Aorta (tissue), 5 donors: ENCODE data around the gene SERPIND1. TPM values are rescaled to one million over a fixed set of nuclear protein-coding genes. Genes with fewer than 3 reads are reported as not detected.

ENCODE experiments used
- ATAC-seq: fragments of 200-7000 bp; cut with Tn5 transposase; one replicate; pipeline ENCODE4 v1.9.1; 2022; ENCODE audit warnings: moderate library complexity; ENCODE audit not compliant: low FRiP score
- DNase-seq, 2 donors: peaks; one replicate each; pipeline ENCODE4 v3.0.0-alpha.2; 2020
- H3K27ac ChIP-seq, 2 donors: one replicate each; pipeline ENCODE4 v1.5.1; 2013; ENCODE audit warnings: low read length in 2 of 2, mild to moderate bottlenecking in 2 of 2, moderate library complexity in 2 of 2, control low read depth in 1 of 2, inconsistent platforms in 1 of 2, low read depth in 1 of 2
- H3K27me3 ChIP-seq, 2 donors: one replicate each; pipeline ENCODE4 v1.6.1; 2013; ENCODE audit warnings: control low read depth in 1 of 2, low read length in 1 of 2, mild to moderate bottlenecking in 1 of 2, moderate library complexity in 1 of 2; ENCODE audit not compliant: insufficient read depth in 2 of 2, control insufficient read depth in 1 of 2
- H3K36me3 ChIP-seq, 2 donors: one replicate each; pipeline ENCODE4 v1.6.1; 2013; ENCODE audit warnings: control low read depth in 1 of 2, low read length in 1 of 2, mild to moderate bottlenecking in 1 of 2; ENCODE audit not compliant: insufficient read depth in 2 of 2, control insufficient read depth in 1 of 2
- H3K4me1 ChIP-seq, 2 donors: one replicate each; pipeline ENCODE4 v1.6.1; 2013; ENCODE audit warnings: low read length in 2 of 2, control low read depth in 1 of 2, mild to moderate bottlenecking in 1 of 2, moderate library complexity in 1 of 2; ENCODE audit not compliant: insufficient read depth in 2 of 2, control insufficient read depth in 1 of 2
- H3K4me3 ChIP-seq, 2 donors: one replicate each; pipeline ENCODE4 v1.5.1; 2013; ENCODE audit warnings: low read length in 2 of 2, control low read depth in 1 of 2, mild to moderate bottlenecking in 1 of 2
- H3K9me3 ChIP-seq: one replicate; pipeline ENCODE4 v1.6.1; 2013; ENCODE audit warnings: mild to moderate bottlenecking, low read length; ENCODE audit not compliant: control insufficient read depth
- WGBS, 2 donors: extraction: QIAGEN DNeasy Blood & Tissue Kit; methylation state at CpG; one replicate each; pipeline ENCODE4 v1.1.7; 2013; 5-methylcytosine and 5-hydroxymethylcytosine counted together
- intact Hi-C, 2 donors: fragments of 100-400 bp; cut with DNase I; formaldehyde crosslinking; loops; one replicate each; pipeline versions ENCODE4 v1.14.2 to v1.15.0; 2022
- polyA plus RNA-seq, 2 donors: library from polyadenylated mRNA; stranded (reverse); fragments of 200-250 nt; gene quantifications; one replicate each; pipeline ENCODE4 v1.2.3, GENCODE V29; 2013
- total RNA-seq, 2 donors: library from RNA; stranded (reverse); fragmentation: NEBNext Ultra II Directional; extraction: Animal tissue kit (Norgen Biotek cat#: 25700); gene quantifications; one replicate each; pipeline ENCODE4 v1.2.1, GENCODE V29; 2021
- donor health status: healthy with polysubstance abuse.
- donor health status: Bipolar disorder and iron deficiency.
- donor health status: DM: no; HTN: no; CAD: no.
- donor health status: DM: no; HTN: no; CAD: no.
- donor health status: DM: yes; HTN: yes; CAD: no.

SERPIND1 gene
- total and polyA plus RNA-seq, 4 donors, result 0.15 to 0.38 (median 0.23) TPM; not detected in 1

DNA sequence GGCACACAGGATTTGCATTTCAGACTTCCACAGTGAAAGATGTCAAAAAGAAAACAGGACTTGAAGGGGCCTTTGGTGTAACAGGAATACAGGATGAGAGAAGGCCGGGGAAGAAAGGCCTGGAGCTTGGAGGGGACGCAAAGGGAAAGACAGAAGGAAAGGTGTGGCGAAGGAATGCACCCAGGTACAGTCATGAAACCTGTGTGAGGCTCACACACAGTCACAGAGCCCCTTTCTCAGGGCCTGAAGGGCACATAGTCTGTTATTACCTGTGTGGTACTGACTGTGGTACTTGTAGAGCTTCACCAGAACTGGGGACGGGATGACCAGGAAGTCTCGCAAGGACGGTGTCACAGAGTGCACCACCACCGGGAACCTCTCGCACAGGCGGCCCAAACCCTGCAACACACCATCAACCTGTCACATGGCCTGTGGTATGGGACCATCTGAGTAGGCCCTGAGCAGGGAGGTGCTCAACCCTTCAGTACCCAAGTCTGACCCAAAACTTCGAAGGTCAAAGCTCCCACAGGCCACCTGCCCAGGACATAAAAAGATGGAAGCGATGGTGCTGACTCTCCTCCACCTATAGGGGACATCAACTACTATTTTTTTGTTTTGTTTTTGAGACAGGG, 29.1 kb downstream of the SERPIND1 start:
- Histone ChIP-seq H3K4me1 (no peaks in the 10 kb centered on the region), H3K27ac (no peak overlapping the region), H3K36me3 (peaks cover 15 to 21% of the 10 kb centered on the region in 2 donors), H3K9me3 (no peaks in the 10 kb centered on the region), H3K4me3 (no peak overlapping the region), H3K27me3 (no peaks in the 10 kb centered on the region)
- ATAC-seq, result no peak
- WGBS, 2 donors, result 94 to 95% methylated on average over 11 of the region's 11 CpGs
- intact Hi-C loops, result no loop called here
- no peak for DNase-seq

DNA sequence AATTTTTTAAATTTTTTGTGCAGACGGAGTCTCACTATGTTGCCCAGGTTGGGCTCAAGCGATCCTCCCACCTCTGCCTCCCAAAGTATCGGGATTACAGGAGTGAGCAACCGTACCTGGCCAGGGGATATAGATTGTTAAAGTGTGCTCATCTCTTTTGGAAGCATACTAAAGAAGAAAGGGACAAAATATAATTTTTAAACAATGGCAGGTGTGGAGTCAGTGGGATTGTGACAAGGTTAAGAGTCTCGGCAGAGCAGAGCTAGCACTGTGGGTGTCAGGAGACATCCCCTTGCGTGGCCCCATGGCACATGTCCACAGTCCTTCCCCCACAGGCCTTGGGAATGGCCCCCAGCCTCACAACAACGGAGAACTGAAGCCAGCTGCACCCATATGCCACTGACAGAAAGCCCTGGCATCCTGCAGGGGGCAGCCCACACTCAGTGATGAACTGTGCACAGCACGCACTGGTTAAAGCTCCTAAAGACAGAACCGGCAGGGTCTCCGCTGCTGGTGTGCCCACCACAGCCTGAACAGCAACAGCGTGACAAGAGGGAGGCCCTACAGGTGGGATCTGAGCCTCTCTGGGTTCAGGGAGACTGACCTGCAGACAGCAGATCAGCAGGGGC, 29.9 kb downstream of the SERPIND1 start:
- H3K4me3 ChIP-seq, result no peak overlapping the region
- H3K27ac ChIP-seq, result no peak overlapping the region
- DNase-seq (no peak), ATAC-seq (no peak)
- peaks cover 12 to 20% of the 10 kb centered on the region in 2 donors for H3K36me3 ChIP-seq
- H3K9me3 ChIP-seq, result no peaks in the 10 kb centered on the region
- H3K27me3 ChIP-seq, result no peaks in the 10 kb centered on the region
- intact Hi-C loops, result no loop called here
- 71 to 73% methylated on average over 11 of the region's 11 CpGs for WGBS, 2 donors
- H3K4me1 ChIP-seq, result no peaks in the 10 kb centered on the region

DNA sequence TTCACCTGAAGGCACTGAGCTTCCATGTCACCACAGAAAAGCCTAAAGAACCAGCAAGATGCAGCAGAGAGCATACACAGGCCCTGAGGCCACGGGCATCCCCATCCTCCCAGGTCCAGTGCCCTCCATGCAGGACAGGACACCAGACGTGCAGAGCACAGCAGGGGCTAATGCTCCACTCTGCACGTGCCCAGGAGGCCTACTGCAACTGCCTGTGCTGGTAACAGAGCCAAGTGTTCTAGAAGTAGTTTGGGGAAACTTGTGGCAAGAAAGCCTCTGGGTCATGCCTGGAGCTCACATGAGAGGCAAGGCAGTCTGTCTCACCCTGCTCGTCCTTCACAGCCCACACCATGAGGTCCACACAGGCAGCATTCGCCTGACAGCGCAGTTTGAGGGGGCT, 30.7 kb downstream of the SERPIND1 start:
- H3K4me3 ChIP-seq, result no peak overlapping the region
- no peaks in the 10 kb centered on the region for H3K27me3 ChIP-seq
- H3K27ac ChIP-seq, result no peak overlapping the region
- ATAC-seq (no peak), DNase-seq (no peak)
- H3K4me1 ChIP-seq, result no peaks in the 10 kb centered on the region
- intact Hi-C loops, result no loop called here
- H3K36me3 ChIP-seq, result peaks cover 8 to 20% of the 10 kb centered on the region in 2 donors
- WGBS, 2 donors, result 88 to 89% methylated on average over 6 of the region's 6 CpGs
- H3K9me3 ChIP-seq, result no peaks in the 10 kb centered on the region

DNA sequence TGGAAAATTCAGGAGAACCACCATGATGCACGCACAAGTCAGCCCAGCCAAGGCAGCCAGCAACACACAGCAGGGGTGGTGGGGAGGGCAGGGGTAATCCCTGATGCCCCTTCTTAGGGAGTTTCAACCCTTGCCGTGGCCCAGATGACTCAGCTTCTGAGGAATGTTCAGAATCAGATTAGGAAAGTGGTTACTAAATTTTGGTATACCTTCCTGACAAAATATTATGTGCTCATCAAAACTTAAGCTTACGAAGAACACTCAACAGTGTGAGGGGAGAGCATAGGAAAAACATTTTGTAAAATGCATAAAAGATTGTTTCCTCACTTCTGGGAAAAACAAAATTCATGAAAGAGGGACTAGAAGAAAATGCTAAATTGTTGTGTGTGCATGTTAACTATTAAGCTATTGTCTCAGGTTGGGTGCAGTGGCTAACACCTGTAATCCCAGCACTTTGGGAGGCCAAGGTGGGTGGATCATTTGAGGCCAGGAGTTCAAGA, 32.1 kb downstream of the SERPIND1 start:
- DNase-seq (no peak), ATAC-seq (no peak)
- no peak overlapping the region for H3K4me3 ChIP-seq
- H3K27me3 ChIP-seq, result no peaks in the 10 kb centered on the region
- intact Hi-C loops, result no loop called here
- H3K9me3 ChIP-seq, result no peaks in the 10 kb centered on the region
- 71 to 76% methylated on average over 3 of the region's 3 CpGs for WGBS, 2 donors
- no peaks in the 10 kb centered on the region for H3K4me1 ChIP-seq
- peaks cover 8 to 22% of the 10 kb centered on the region in 2 donors for H3K36me3 ChIP-seq
- H3K27ac ChIP-seq, result no peak overlapping the region

DNA sequence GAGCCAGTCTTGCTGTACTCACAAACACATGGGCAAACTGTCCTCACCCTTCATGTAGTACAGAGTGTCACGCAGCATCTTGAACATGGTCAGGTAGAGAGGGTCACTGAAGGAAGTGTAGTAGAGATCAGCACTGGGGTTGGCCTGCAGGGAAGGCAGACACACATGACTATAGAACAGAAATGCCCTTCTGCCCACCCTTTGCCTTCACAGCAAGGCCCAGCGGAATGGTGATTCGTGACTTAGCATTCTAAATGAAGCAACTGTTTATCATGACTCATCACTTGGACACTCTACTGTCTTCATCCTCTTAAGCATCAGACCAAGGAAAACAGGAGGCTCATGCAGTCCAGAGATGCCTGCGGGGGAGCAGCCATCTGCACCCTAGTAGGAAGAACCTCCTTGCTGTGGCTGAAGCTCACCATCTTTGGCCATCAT, 33.4 kb downstream of the SERPIND1 start:
- Histone ChIP-seq H3K9me3 (no peaks in the 10 kb centered on the region), H3K4me1 (no peaks in the 10 kb centered on the region), H3K4me3 (no peak overlapping the region), H3K36me3 (peaks cover 8 to 21% of the 10 kb centered on the region in 2 donors), H3K27ac (no peak overlapping the region), H3K27me3 (no peaks in the 10 kb centered on the region)
- 89 to 93% methylated on average over 4 of the region's 4 CpGs for WGBS, 2 donors
- intact Hi-C loops, result no loop called here
- ATAC-seq (peak; percentile 22), DNase-seq (no peak)

DNA sequence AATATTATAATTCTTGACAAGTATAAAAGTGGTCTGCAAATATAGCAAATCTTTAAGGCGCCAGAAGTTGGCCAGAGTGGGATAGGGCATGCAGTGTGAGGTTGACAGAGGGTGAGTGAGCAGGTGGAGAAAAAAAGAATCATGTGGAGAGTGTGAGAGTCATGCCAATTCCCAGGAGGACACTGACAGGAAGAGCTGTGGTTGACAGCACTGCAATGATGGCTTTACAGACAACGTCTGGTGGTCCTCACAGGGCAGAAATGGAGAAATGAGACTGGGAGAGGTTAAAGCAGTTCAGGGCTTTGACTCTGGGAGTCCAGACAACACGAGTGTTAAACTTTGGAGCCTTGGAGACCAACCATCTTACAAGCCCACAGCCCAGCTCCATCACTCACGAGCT, 34.9 kb downstream of the SERPIND1 start:
- Histone ChIP-seq H3K27ac (no peak overlapping the region), H3K36me3 (peaks cover 8 to 18% of the 10 kb centered on the region in 2 donors), H3K4me1 (no peaks in the 10 kb centered on the region), H3K9me3 (no peaks in the 10 kb centered on the region), H3K4me3 (no peak overlapping the region), H3K27me3 (no peaks in the 10 kb centered on the region)
- ATAC-seq (no peak), DNase-seq (no peak)
- intact Hi-C loops, result no loop called here
- WGBS, 2 donors, result 79 to 90% methylated on average over 4 of the region's 4 CpGs

DNA sequence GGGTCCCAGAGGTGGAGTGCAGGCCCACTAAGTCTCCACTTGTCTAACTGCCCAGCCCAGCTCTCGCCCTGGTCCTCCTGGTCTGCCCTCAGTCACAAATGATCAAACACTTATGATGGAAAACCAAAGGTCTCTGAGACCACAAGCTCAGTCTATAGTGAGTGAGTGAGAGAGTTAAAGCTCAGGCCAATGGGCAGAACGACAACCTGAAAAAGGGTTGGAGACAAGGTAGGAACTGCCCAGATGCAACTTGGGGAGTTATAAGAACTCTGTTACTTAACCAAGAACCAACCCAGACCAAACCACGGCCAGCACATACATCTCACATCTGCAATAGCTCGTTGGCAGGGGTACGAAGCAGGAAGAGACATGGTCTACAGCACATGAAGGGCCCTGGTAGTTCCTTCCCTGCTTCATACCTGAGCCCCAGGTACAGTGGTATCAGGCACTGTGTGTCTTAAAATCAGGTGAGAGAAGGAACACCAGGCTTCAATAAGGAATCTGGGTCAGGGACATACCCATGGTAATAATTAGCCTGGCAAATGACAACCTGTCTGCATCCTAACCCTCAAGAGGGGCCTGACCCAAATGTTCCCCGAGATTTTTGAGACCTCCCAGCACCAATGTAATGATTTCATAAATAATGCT, 35.7 kb downstream of the SERPIND1 start:
- Histone ChIP-seq H3K36me3 (peaks cover 8 to 14% of the 10 kb centered on the region in 2 donors), H3K4me1 (no peaks in the 10 kb centered on the region), H3K9me3 (no peaks in the 10 kb centered on the region), H3K27me3 (no peaks in the 10 kb centered on the region), H3K27ac (no peak overlapping the region), H3K4me3 (no peak overlapping the region)
- intact Hi-C loops, result no loop called here
- WGBS, 2 donors, result 91 to 94% methylated on average over 6 of the region's 6 CpGs
- no peak for DNase-seq
- ATAC-seq, result no peak

DNA sequence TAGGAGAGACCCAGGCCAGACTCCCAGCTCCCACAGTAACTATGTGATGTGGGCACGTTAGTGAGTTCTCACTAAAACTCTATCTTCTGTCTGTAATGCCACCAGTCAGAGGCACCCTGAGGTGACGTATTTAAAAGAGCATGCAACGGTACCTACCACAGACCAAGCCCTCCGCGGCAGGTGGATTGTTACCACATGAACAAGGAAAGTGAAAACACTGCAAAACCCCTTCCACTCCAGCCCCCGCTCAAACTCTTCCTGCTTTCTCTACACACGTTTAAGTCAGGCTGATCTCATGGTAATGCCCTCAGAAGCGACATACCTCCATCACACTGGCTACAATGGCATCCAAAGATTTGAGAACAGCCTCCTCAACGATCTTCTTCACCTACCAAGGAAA, 36.7 kb downstream of the SERPIND1 start:
- ATAC-seq, result no peak

More for the DNA sequence above, 36.7 kb downstream of the SERPIND1 start:
- H3K27ac ChIP-seq, result no peak overlapping the region
- H3K27me3 ChIP-seq, result no peaks in the 10 kb centered on the region
- intact Hi-C loops, result no loop called here
- WGBS, 2 donors, result 91 to 92% methylated on average over 9 of the region's 9 CpGs
- no peaks in the 10 kb centered on the region for H3K4me1 ChIP-seq
- no peak for DNase-seq
- H3K4me3 ChIP-seq, result no peak overlapping the region
- no peaks in the 10 kb centered on the region for H3K9me3 ChIP-seq
- H3K36me3 ChIP-seq, result peaks cover 3 to 17% of the 10 kb centered on the region in 2 donors
